ELF-1 (cell line): Measurements from ENCODE around the gene GABRB3.

Experiments used
- DNase-seq: peaks from one replicate; pipeline ENCODE4 v3.0.0-alpha.2; 2016; ENCODE audit warnings: low read depth, low spot score

The GABRB3 gene

GRCh38 chr15:26561130-26561529, 211.7 kb downstream of the GABRB3 start:
- no peak for DNase-seq

DNA sequence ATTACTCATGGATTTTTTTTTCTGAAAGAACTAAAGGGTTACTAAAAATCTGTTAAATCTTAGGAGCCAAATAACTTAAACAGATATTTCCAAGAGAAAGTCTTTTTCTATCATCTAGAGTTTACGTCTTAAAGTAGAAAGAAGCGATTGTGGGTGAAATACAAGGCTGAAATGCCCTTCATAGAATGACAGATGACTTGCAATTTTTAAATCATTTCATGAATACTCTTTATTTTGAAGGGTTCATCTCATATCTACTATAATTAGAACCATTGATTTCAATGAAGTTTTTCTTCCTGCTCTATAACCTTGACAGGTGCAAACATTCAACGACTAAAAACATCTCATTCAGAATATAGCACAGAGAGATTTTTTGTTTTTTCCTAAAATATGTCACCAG, 217.0 kb downstream of the GABRB3 start:
- no peak for DNase-seq

DNA sequence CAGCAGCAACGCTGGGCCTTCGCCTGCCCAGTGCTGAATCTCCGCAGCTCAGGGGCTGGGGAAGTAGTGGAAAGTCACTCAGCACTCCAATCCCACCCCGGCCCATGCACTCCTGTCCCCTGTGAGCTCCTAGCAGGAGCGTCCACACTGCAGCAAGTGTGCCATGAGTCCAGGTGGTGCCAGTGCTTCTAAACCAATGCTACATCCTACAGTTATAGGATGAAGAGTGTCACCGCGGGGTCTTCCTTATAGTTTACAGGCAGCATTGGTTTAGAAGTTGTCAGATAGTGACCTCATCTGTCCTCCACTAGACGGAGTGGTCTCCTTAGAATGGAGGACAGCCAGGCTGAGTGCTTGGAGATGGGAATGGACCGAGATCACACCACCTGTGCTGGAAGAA, 221.4 kb downstream of the GABRB3 start:
- no peak for DNase-seq

DNA sequence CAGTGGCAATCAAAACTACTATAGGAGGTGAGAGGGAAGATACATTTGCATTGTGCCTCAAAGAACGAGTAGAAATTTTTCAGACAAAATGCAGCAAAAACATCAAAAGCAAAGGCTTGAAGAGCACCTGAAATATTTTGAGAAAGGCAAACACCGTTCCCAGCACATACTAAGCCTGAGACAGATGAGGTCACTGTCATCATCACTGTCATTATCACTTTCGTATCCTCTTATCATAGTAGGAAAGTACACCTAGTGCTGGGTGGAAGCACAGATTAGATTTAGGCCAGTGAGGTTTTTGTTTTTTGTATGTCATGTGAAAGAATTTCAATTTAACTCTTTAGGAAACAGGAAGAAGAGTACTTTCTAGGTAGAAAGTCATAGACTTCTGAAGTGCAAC, 222.0 kb downstream of the GABRB3 start:
- no peak for DNase-seq

GRCh38 chr15:26537663-26538062, 235.2 kb downstream of the GABRB3 start:
- DNase-seq = no peak

DNA sequence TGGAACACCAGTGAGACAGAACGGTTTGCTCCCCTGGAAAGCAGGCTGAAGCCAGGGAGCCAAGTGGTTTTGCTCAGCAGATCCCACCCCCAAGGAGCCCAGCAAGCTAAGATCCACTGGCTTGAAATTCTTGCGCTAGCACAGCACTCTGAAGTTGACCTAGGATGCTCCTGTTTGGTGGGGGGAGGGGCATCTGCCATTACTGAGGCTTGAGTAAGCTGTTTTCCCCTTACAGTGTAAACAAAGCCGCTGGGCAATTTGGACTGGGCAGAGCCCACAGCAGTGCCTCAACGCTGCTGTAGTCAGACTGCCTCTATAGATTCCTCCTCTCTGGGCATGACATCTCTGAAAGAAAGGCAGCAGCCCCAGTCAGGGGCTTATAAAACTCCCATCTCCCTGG, 241.4 kb downstream of the GABRB3 start:
- DNase-seq = peak; percentile 79

DNA sequence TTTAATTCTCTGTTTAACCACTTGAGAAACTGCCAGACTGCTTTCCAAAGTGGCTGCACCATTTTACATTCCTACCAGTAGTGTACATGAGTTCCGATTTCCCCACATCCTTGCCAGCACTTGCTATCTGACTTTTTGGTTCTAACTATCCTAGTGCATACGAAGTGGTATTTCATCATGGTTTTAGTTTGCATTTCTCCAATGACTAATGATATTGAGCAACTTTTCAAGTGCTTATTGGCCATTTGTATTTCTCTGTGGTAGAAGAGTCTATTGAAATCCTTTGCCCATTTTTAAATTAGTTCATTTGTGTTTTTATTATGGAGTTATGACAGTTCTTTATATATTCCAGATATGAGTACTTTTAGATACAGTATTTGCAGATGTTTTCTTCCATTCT, 247.8 kb downstream of the GABRB3 start:
- no peak for DNase-seq

DNA sequence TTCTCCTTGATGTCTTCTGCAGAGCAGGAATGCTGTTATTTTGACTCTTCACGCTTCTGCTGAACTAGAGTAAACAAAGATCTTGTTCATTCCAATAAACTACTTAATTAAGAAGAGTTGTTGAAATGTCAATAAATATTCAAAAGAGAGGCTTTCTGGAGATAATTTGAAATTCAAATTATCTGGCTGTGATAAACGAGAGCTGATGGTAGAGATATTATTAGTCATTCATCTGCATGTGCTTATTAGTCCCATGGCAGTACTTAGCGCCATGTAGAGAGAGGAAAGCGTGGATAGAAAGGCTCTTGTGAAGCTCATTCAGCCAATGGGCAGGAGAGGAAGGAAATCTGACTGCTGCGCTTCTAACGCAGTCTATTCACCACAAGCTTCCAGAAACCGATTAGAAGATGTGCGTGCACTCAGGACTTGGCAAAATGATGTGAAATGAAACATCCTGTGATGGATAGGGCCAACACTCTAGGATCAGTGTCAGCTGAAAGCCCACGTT, 251.1 kb downstream of the GABRB3 start:
- DNase-seq = no peak

DNA sequence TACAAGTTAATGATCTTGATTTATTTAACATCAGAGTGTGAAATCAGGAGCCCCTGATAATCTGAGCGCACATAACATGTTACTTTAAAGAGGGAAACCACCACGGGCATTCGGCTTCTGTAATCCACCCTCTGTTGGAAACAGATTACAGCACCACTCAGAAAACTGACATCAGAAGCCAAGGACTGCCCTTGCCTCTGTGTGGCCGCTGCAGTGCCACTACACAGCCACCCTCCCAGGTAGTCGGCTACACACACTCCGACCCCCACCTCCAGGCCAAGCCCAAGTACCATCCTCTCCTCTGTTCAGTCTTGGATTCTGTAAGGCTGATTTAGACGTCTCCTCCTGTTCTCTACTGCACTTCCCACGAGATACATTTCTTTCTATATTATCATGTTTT, 251.7 kb downstream of the GABRB3 start:
- DNase-seq = no peak

DNA sequence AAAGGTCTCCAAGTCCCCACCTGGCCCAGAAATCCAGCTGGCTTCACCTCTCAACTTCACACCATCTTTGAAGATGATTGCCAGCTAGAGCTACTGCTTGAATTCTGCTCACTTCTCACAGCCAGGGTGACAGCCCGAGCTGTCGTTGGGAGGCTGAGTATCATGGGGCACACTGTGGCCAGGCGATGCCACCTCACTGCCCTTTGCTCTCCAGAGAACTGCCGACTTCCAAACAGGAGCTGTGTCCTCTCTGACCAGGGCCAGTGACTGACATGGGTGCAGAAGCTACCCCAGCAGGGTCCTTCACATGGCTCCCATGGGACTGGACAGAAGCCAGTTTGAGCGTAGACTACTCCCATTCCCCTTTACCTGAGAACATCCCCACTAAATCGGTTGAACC, 254.0 kb downstream of the GABRB3 start:
- no peak for DNase-seq

DNA sequence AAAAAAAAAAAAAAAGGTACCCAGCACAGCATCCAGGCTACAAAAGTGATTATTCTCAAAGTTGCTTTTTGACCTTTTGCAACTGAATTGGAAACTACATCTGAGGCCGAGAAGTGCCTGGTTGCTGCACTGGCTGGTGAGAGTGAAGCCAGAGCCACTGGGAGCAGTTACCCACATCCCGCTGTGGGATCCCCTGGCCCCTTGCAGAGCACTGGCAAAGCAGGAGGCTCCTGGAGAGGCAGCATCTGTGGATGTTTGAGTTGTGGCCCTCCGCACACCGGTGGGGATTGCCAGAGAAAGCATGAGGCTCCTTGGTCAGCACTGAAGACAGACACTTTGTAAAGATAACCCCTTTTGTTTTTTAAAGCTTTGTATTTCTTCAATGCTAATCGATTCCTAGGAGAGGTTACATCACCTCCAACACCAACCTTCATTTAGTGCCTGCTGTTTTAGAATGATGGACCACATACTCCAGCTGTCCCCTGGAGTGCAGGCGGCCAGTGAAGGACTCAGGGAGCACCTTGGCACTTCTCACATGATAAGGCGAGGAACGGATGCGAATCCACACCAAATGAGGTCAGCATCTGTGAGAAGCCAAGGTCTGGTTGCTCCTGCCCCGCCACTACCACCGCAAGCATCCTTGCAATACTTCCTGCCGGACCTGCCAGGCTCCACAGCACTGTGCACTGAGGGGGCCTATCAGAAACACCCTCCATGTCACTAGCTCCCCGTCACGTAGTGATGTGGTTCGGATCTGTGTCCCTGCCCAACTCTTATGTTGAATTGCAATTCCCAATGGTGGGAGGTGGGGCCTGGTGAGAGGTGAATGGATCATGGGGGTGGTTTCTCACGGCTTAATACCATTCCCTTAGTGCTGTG, 256.5 kb downstream of the GABRB3 start:
- DNase-seq = no peak

DNA sequence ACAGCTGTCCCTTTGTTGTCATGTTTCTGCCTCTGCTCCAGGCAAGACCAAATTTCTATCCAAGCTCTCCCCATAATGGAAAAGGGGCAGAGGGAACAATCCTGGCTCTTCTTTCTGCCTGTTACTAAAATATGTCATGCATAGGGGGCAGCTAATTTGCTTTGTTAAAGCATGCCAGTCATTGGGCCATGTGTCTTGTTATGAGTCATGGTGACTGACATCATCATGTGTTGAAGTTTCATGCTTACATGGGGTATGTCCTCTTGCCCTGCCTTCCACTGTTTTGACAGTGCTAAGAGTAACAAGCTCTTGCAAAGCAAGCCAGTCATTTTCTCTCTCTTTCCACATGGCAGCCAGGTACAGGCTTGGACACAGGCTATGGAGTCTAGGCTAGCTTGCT, 268.9 kb downstream of the GABRB3 start:
- no peak for DNase-seq
